Left lung (tissue), 10 donors: ENCODE measurements around the gene TRIM42. TPM values are rescaled to one million over a fixed set of nuclear protein-coding genes. Genes with fewer than 3 reads are reported as not detected.

ENCODE experiments used
- ATAC-seq: fragments of 200-7000 bp; cut with Tn5 transposase; one replicate; pipeline ENCODE4 v1.9.1; 2020; ENCODE audit warnings: moderate library complexity
- DNase-seq, 4 donors: peaks; one replicate each; pipeline ENCODE4 v3.0.0-alpha.2; 2013 to 2020
- H3K27ac ChIP-seq, 2 donors: fragments of 200-600 bp; sonication (generic) in 1 of 2; one replicate each; pipeline versions ENCODE4 v1.5.0 to v1.8.0; 2020 to 2021
- H3K27me3 ChIP-seq, 2 donors: fragments of 200-600 bp; sonication (generic) in 1 of 2; one replicate each; pipeline versions ENCODE4 v1.5.0 to v1.8.0; 2020 to 2021
- H3K36me3 ChIP-seq, 2 donors: fragments of 200-600 bp; sonication (generic) in 1 of 2; one replicate each; pipeline versions ENCODE4 v1.5.0 to v1.8.0; 2020 to 2021
- H3K4me1 ChIP-seq, 2 donors: fragments of 200-600 bp; one replicate each; pipeline ENCODE4 v1.8.0; 2021
- H3K4me3 ChIP-seq, 2 donors: fragments of 200-600 bp; sonication (generic) in 1 of 2; one replicate each; pipeline versions ENCODE4 v1.5.0 to v1.8.0; 2020 to 2021; ENCODE audit warnings: mild to moderate bottlenecking in 1 of 2
- H3K9me3 ChIP-seq, 2 donors: fragments of 200-600 bp; sonication (generic) in 1 of 2; one replicate each; pipeline versions ENCODE4 v1.5.0 to v1.8.0; 2020 to 2021
- CTCF ChIP-seq, 2 donors: fragments of 200-600 bp; sonication (generic) in 1 of 2; IDR thresholded peaks; one replicate each; pipeline versions ENCODE4 v1.5.0 to v1.8.0; 2021; ENCODE audit warnings: antibody characterized with exemption in 2 of 2
- intact Hi-C, 2 donors: fragments of 100-400 bp; cut with DNase I; formaldehyde crosslinking; loops; one replicate each; pipeline versions ENCODE4 v1.11.2 to v1.14.2; 2022
- polyA plus RNA-seq, 6 donors: library from polyadenylated mRNA; unstranded; fragments of 120-200 nt; gene quantifications; one replicate each; pipeline ENCODE4 v1.2.1, GENCODE V29; 2013; ENCODE audit not compliant: insufficient read length in 6 of 6
- total RNA-seq, 2 donors: library from RNA; stranded (reverse); fragmentation: NEBNext Ultra II Directional; extraction: Animal tissue kit (Norgen Biotek cat#: 25700); gene quantifications; one replicate each; pipeline ENCODE4 v1.2.1, GENCODE V29; 2021
- donor health status: DM: no; HTN: yes; CAD: no.
- donor health status: DM: no; HTN: no; CAD: no.

Gene TRIM42
- total and polyA plus RNA-seq, 8 donors = not detected

- Histone ChIP-seq H3K27ac (no peak overlapping the region), H3K9me3 (no peaks in the 10 kb centered on the region), H3K27me3 (no peaks in the 10 kb centered on the region), H3K4me1 (no peaks in the 10 kb centered on the region), H3K36me3 (no peaks in the 10 kb centered on the region), H3K4me3 (no peak overlapping the region)
- DNase-seq (peak in 1 of 4 donors; percentile 73), ATAC-seq (no peak)
- TF ChIP-seq CTCF (IDR thresholded peaks at IDR 0.05) = no peak
- intact Hi-C loops = no loop called here
Observed at GRCh38 chr3:140682586-140682985, 4.7 kb downstream of the TRIM42 start.

GRCh38 chr3:140686128-140686527, 8.3 kb downstream of the TRIM42 start:
- intact Hi-C loops = no loop called here
- no peak for TF ChIP-seq CTCF (IDR thresholded peaks at IDR 0.05)
- Histone ChIP-seq H3K27ac (no peak overlapping the region), H3K9me3 (no peaks in the 10 kb centered on the region), H3K27me3 (no peaks in the 10 kb centered on the region), H3K4me1 (no peaks in the 10 kb centered on the region), H3K36me3 (no peaks in the 10 kb centered on the region), H3K4me3 (no peak overlapping the region)
- no peak for DNase-seq
- no peak for ATAC-seq

GRCh38 chr3:140686948-140687347, 9.1 kb downstream of the TRIM42 start:
- H3K27me3 ChIP-seq = no peaks in the 10 kb centered on the region
- H3K27ac ChIP-seq = no peak overlapping the region
- ATAC-seq (no peak), DNase-seq (no peak)
- no peaks in the 10 kb centered on the region for H3K36me3 ChIP-seq
- H3K4me3 ChIP-seq = no peak overlapping the region
- no peaks in the 10 kb centered on the region for H3K4me1 ChIP-seq
- TF ChIP-seq CTCF (IDR thresholded peaks at IDR 0.05) = no peak
- intact Hi-C loops = no loop called here
- H3K9me3 ChIP-seq = no peaks in the 10 kb centered on the region

GRCh38 chr3:140695361-140696061, 17.6 kb downstream of the TRIM42 start:
- H3K9me3 ChIP-seq = no peaks in the 10 kb centered on the region
- H3K4me3 ChIP-seq = no peak overlapping the region
- no peak overlapping the region for H3K27ac ChIP-seq
- H3K4me1 ChIP-seq = no peaks in the 10 kb centered on the region
- TF ChIP-seq CTCF (IDR thresholded peaks at IDR 0.05) = no peak
- intact Hi-C loops = no loop called here
- DNase-seq (no peak), ATAC-seq (no peak)
- H3K36me3 ChIP-seq = no peaks in the 10 kb centered on the region
- H3K27me3 ChIP-seq = no peaks in the 10 kb centered on the region

GRCh38 chr3:140699516-140700231, 21.8 kb downstream of the TRIM42 start:
- no peak for ATAC-seq
- no peak overlapping the region for H3K4me3 ChIP-seq

More at GRCh38 chr3:140699516-140700231, 21.8 kb downstream of the TRIM42 start:
- Histone ChIP-seq H3K9me3 (no peaks in the 10 kb centered on the region), H3K36me3 (no peaks in the 10 kb centered on the region), H3K27ac (no peak overlapping the region), H3K4me1 (no peaks in the 10 kb centered on the region), H3K27me3 (no peaks in the 10 kb centered on the region)
- no peak for DNase-seq
- TF ChIP-seq CTCF (IDR thresholded peaks at IDR 0.05) = no peak
- intact Hi-C loops = no loop called here
